OCI-LY1 (cell line): ENCODE results near the gene CYP2W1.

ENCODE experiments used
- H2AFZ ChIP-seq: fragments of 200-600 bp; sonication (generic), shearing (Covaris generic); 2 replicates; pipeline ENCODE4 v1.6.0; 2014; ENCODE audit warnings: antibody characterized with exemption, mild to moderate bottlenecking, low read length
- H3F3A ChIP-seq: fragments of 200-600 bp; sonication (generic), shearing (Covaris generic); 2 replicates; pipeline ENCODE4 v1.6.0; 2014; ENCODE audit warnings: mild to moderate bottlenecking, antibody characterized with exemption, low read length, moderate library complexity; ENCODE audit not compliant: insufficient read depth
- H3K27ac ChIP-seq: fragments of 200-600 bp; sonication (generic); 2 replicates; pipeline ENCODE4 v1.5.1; 2014; ENCODE audit warnings: low read length, mixed run types, mild to moderate bottlenecking, low read depth; ENCODE audit not compliant: poor library complexity, severe bottlenecking
- H3K27me3 ChIP-seq: fragments of 200-600 bp; sonication (generic); 2 replicates; pipeline ENCODE4 v1.6.0; 2014; ENCODE audit warnings: antibody characterized with exemption, mild to moderate bottlenecking, low read length, moderate library complexity; ENCODE audit not compliant: insufficient read depth
- H3K36me3 ChIP-seq: fragments of 200-600 bp; sonication (generic); 2 replicates; pipeline ENCODE4 v1.6.1; 2014; ENCODE audit warnings: mild to moderate bottlenecking, antibody characterized with exemption, low read length, moderate library complexity, mixed read lengths; ENCODE audit not compliant: insufficient read depth
- H3K4me1 ChIP-seq: fragments of 200-600 bp; sonication (generic); 2 replicates; pipeline ENCODE4 v1.5.1; 2014; ENCODE audit warnings: mild to moderate bottlenecking, low read length, moderate library complexity; ENCODE audit not compliant: insufficient read depth, severe bottlenecking
- H3K4me2 ChIP-seq: fragments of 200-600 bp; sonication (generic), shearing (Covaris generic); 2 replicates; pipeline ENCODE4 v1.6.1; 2014; ENCODE audit warnings: low read length
- H3K4me3 ChIP-seq: fragments of 200-600 bp; sonication (generic); 2 replicates; pipeline ENCODE4 v1.5.1; 2014; ENCODE audit warnings: low read length, low read depth, mild to moderate bottlenecking, mixed read lengths; ENCODE audit not compliant: poor library complexity, severe bottlenecking
- H3K79me2 ChIP-seq: fragments of 200-600 bp; shearing (Covaris generic); 2 replicates; pipeline ENCODE4 v1.6.1; 2016; ENCODE audit warnings: mixed run types, low read length, mixed read lengths; ENCODE audit not compliant: insufficient read depth
- H3K9ac ChIP-seq: fragments of 200-600 bp; sonication (generic), shearing (Covaris generic); 2 replicates; pipeline ENCODE4 v1.6.1; 2014; ENCODE audit warnings: mild to moderate bottlenecking, low read length, mixed read lengths
- H3K9me2 ChIP-seq: fragments of 200-600 bp; sonication (generic), shearing (Covaris generic); 2 replicates; pipeline ENCODE4 v1.6.1; 2014; ENCODE audit warnings: low read depth, mild to moderate bottlenecking, low read length, mixed read lengths
- H3K9me3 ChIP-seq: fragments of 200-600 bp; shearing (Covaris generic); 2 replicates; pipeline ENCODE4 v1.6.1; 2014; ENCODE audit warnings: low read length, mixed read lengths
- H4K20me1 ChIP-seq: fragments of 200-600 bp; sonication (generic), shearing (Covaris generic); 2 replicates; pipeline ENCODE4 v1.6.0; 2016; ENCODE audit warnings: mild to moderate bottlenecking, low read length; ENCODE audit not compliant: insufficient read depth
- CTCF ChIP-seq: fragments of 200-600 bp; sonication (generic), shearing (Covaris generic); IDR thresholded peaks from 2 replicates; pipeline ENCODE4 v1.5.1; 2017; ENCODE audit warnings: mild to moderate bottlenecking, antibody characterized with exemption, low read length, moderate library complexity, mixed read lengths
- EZH2 ChIP-seq: fragments of 200-600 bp; sonication (generic), shearing (Covaris generic); IDR thresholded peaks from 2 replicates; pipeline ENCODE4 v1.8.0; 2017; ENCODE audit warnings: borderline replicate concordance, mixed run types, mild to moderate bottlenecking, antibody characterized with exemption, low read length, moderate library complexity, mixed read lengths

CYP2W1 gene

GRCh38 chr7:994592-995308, 11.8 kb downstream of the CYP2W1 start:
- no peaks in the 10 kb centered on the region for H4K20me1 ChIP-seq
- peaks cover 81% of the 10 kb centered on the region for H3K4me1 ChIP-seq
- no peaks in the 10 kb centered on the region for H3K9me2 ChIP-seq
- H3K79me2 ChIP-seq, result no peaks in the 10 kb centered on the region
- H3K27me3 ChIP-seq, result no peaks in the 10 kb centered on the region
- H3K4me2 ChIP-seq, result peak overlapping the region; percentile 42; the same call in 1 of the 2 replicates
- no peak overlapping the region for H2AFZ ChIP-seq
- H3K27ac ChIP-seq, result peak overlapping the region; percentile 66
- H3F3A ChIP-seq, result no peaks in the 10 kb centered on the region
- peak overlapping the region; percentile 21 for H3K4me3 ChIP-seq
- no peak for TF ChIP-seq CTCF
- no peak for TF ChIP-seq EZH2
- H3K9me3 ChIP-seq, result no peaks in the 10 kb centered on the region
- peak overlapping the region; percentile 37; the same call in 1 of the 2 replicates for H3K9ac ChIP-seq
- H3K36me3 ChIP-seq, result peaks cover 5% of the 10 kb centered on the region; the same call in 1 of the 2 replicates

- Histone ChIP-seq H3K36me3 (peaks cover 5% of the 10 kb centered on the region; the same call in 1 of the 2 replicates), H3K4me3 (peak overlapping the region; percentile 21), H2AFZ (no peak overlapping the region), H3K9me2 (no peaks in the 10 kb centered on the region), H3K27me3 (no peaks in the 10 kb centered on the region), H4K20me1 (no peaks in the 10 kb centered on the region), H3K4me1 (peaks cover 89% of the 10 kb centered on the region), H3K9ac (peak overlapping the region; percentile 37; the same call in 1 of the 2 replicates), H3K9me3 (no peaks in the 10 kb centered on the region), H3F3A (no peaks in the 10 kb centered on the region; the same call in 1 of the 2 replicates), H3K79me2 (no peaks in the 10 kb centered on the region), H3K27ac (peak overlapping the region; percentile 66), H3K4me2 (peak overlapping the region; percentile 42; the same call in 1 of the 2 replicates)
- TF ChIP-seq EZH2 (no peak), CTCF (0 out of 2 replicates have a peak, but pooled peaks have one; percentile 20)
Measured at GRCh38 chr7:995571-995970, 12.6 kb downstream of the CYP2W1 start.

GRCh38 chr7:996079-996872, 13.3 kb downstream of the CYP2W1 start:
- peak overlapping the region; percentile 21 for H3K4me3 ChIP-seq
- H2AFZ ChIP-seq, result no peak overlapping the region
- no peaks in the 10 kb centered on the region for H3K27me3 ChIP-seq
- no peaks in the 10 kb centered on the region for H3K9me3 ChIP-seq
- peak overlapping the region; percentile 42; the same call in 1 of the 2 replicates for H3K4me2 ChIP-seq
- H3K36me3 ChIP-seq, result peaks cover 5% of the 10 kb centered on the region; the same call in 1 of the 2 replicates
- no peaks in the 10 kb centered on the region for H3K79me2 ChIP-seq
- no peaks in the 10 kb centered on the region; the same call in 1 of the 2 replicates for H3F3A ChIP-seq
- peaks cover 91% of the 10 kb centered on the region for H3K4me1 ChIP-seq
- H3K9ac ChIP-seq, result peak overlapping the region; percentile 37; the same call in 1 of the 2 replicates
- no peaks in the 10 kb centered on the region for H3K9me2 ChIP-seq
- H4K20me1 ChIP-seq, result no peaks in the 10 kb centered on the region
- H3K27ac ChIP-seq, result peak overlapping the region; percentile 66
- TF ChIP-seq EZH2 (no peak), CTCF (no peak)
